Mucosa of stomach (tissue), 1 donor: Measurements from ENCODE around the gene ZDHHC19.
"Not testable (repeated sequence)": the region's sequence is repeated elsewhere in the genome, so short reads cannot be mapped to it uniquely, and the experiment has no call there.

Experiments
- H3K27me3 ChIP-seq: one replicate; pipeline ENCODE4 v1.7.0; 2013; ENCODE audit warnings: mild to moderate bottlenecking, low read length; ENCODE audit not compliant: control insufficient read depth, insufficient read depth
- H3K36me3 ChIP-seq: one replicate; pipeline ENCODE4 v1.7.0; 2013; ENCODE audit warnings: low read length; ENCODE audit not compliant: control insufficient read depth, insufficient read depth
- H3K4me1 ChIP-seq: one replicate; pipeline ENCODE4 v1.7.0; 2013; ENCODE audit warnings: mild to moderate bottlenecking, low read length; ENCODE audit not compliant: control insufficient read depth, insufficient read depth
- H3K4me3 ChIP-seq: one replicate; pipeline ENCODE4 v1.7.0; 2013; ENCODE audit warnings: low read length
- H3K9ac ChIP-seq: one replicate; pipeline ENCODE4 v1.7.0; 2013; ENCODE audit warnings: mild to moderate bottlenecking, low read length, moderate library complexity
- H3K9me3 ChIP-seq: one replicate; pipeline ENCODE4 v1.7.0; 2013; ENCODE audit warnings: mild to moderate bottlenecking, low read length, moderate library complexity; ENCODE audit not compliant: control insufficient read depth
- donor health status: Pancreatic carcinoma.

Gene ZDHHC19

GRCh38 chr3:196220587-196220986 lies 9.4 kb upstream of the ZDHHC19 start:
- Histone ChIP-seq H3K4me1 (peaks cover 4% of the 10 kb centered on the region), H3K36me3 (no peaks in the 10 kb centered on the region), H3K27me3 (peaks cover 20% of the 10 kb centered on the region), H3K4me3 (no peak overlapping the region), H3K9me3 (no peaks in the 10 kb centered on the region), H3K9ac (no peak overlapping the region)

DNA sequence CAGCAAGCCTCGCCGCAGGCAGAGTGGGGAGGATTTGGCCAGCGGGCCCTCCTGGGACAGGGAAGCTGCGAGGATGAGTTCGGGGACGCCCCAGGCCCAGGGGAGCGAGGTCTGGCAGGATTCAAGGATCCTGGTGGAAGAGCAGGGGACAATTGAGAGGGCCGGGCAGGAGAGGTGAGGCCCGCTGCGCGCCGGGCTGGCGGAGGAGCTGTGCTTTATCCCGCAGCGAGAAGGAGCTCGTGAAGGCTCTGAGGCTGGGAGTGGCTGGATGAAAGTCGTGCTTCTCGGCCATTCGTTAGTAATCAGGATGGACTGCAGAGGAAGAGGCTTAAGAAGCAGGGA lies 8.7 kb upstream of the ZDHHC19 start:
- Histone ChIP-seq H3K9me3 (no peaks in the 10 kb centered on the region), H3K4me3 (no peak overlapping the region), H3K4me1 (peaks cover 4% of the 10 kb centered on the region), H3K36me3 (no peaks in the 10 kb centered on the region), H3K9ac (no peak overlapping the region), H3K27me3 (peaks cover 26% of the 10 kb centered on the region)

DNA sequence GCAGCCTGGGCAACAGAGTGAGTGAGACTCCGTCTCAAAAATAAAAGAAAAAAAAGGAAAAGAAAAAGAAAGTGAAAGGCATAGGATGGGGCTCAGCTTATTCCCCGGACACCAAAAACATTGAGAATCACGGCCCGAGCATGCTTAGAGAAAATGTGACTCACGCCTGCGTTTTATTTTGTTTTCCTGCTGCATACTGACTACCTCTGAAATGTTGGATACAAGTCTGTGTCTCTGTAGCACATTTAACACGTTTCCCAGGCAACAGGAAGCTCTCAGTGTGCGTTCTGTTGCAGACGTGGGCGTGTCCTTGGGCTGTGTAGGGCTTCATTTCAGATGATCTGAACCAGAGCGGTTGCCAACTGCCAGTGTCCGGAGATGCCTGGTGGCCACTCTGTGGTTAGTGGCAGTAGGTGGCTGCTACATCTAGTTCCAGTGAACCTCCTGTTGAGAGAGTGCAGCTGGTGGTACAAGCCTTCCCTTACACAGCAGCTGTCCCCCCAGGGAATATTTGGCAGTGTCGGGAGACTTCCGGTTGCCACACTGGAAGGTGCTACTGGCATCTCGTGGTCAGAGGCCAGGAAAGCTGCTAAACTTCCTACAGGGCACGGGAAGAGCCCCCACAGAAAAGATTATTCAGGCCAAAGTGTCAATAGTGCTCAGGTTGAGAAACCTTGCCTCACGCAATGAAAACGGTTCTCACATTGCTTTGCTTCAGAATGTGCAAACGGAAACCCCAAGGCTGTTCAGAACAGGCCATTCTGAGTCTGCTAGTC lies 8.2 kb upstream of the ZDHHC19 start:
- no peaks in the 10 kb centered on the region for H3K9me3 ChIP-seq
- no peak overlapping the region for H3K4me3 ChIP-seq
- H3K36me3 ChIP-seq = no peaks in the 10 kb centered on the region
- H3K9ac ChIP-seq = no peak overlapping the region
- H3K4me1 ChIP-seq = peaks cover 4% of the 10 kb centered on the region
- peaks cover 26% of the 10 kb centered on the region for H3K27me3 ChIP-seq

GRCh38 chr3:196218155-196218712 lies 7.0 kb upstream of the ZDHHC19 start:
- H3K9ac ChIP-seq = no peak overlapping the region
- H3K4me1 ChIP-seq = peaks cover 4% of the 10 kb centered on the region
- H3K27me3 ChIP-seq = peaks cover 26% of the 10 kb centered on the region
- H3K4me3 ChIP-seq = no peak overlapping the region
- no peaks in the 10 kb centered on the region for H3K36me3 ChIP-seq
- H3K9me3 ChIP-seq = no peaks in the 10 kb centered on the region

- Histone ChIP-seq H3K27me3 (peaks cover 26% of the 10 kb centered on the region), H3K9ac (no peak overlapping the region), H3K9me3 (no peaks in the 10 kb centered on the region), H3K4me3 (no peak overlapping the region), H3K36me3 (no peaks in the 10 kb centered on the region), H3K4me1 (peaks cover 4% of the 10 kb centered on the region)
Measured at GRCh38 chr3:196217307-196218154, 6.3 kb upstream of the ZDHHC19 start.

DNA sequence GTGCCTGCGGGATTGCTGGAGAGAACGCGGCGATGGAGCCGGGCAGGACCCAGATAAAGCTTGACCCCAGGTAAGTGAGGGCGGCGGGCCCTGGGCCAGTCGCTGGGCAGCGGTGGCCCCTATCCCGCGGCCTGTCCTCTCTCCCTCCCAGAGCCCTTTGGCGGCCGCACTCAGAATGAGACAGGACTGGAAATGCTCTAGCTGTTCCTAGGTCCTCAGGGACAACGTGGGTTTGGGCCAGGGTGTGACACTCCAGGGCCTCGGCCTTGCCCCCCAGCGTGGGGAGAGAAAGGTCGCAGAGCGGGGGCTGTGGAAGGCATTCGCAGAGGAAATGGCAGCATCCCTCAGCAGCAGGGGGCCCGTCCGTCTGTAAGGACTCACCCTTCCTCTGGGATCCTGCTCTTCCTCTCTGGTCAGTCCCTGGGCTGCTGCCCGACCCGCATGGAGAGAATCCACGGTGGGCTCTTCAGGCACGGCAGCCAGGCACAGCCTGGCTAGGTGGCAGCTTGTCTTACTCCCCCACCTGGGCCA lies 5.5 kb upstream of the ZDHHC19 start:
- H3K4me3 ChIP-seq = no peak overlapping the region

GRCh38 chr3:196216089-196216564 lies 4.9 kb upstream of the ZDHHC19 start, which contains the start of gene SLC51A:
Gene SLC51A (plus strand): TSS chr3:196216534. CDS start chr3:196216713, 179 bp downstream.
- no peak within 1 kb of the TSS for H3K4me3 ChIP-seq
- no peak within 1 kb of the TSS for H3K9ac ChIP-seq
- H3K27me3 ChIP-seq = peaks cover 26% of the 10 kb centered on the region
- no peaks in the 10 kb centered on the region for H3K36me3 ChIP-seq
- H3K4me1 ChIP-seq = peaks cover 4% of the 10 kb centered on the region
- no peaks in the 10 kb centered on the region for H3K9me3 ChIP-seq

More for the DNA sequence above, 5.5 kb upstream of the ZDHHC19 start:
- no peaks in the 10 kb centered on the region for H3K36me3 ChIP-seq
- peaks cover 26% of the 10 kb centered on the region for H3K27me3 ChIP-seq
- no peaks in the 10 kb centered on the region for H3K9me3 ChIP-seq
- no peak overlapping the region for H3K9ac ChIP-seq
- H3K4me1 ChIP-seq = peaks cover 4% of the 10 kb centered on the region

- Histone ChIP-seq H3K9me3 (no peaks in the 10 kb centered on the region), H3K4me3 (no peak overlapping the region), H3K36me3 (no peaks in the 10 kb centered on the region), H3K27me3 (peaks cover 26% of the 10 kb centered on the region), H3K4me1 (peaks cover 4% of the 10 kb centered on the region), H3K9ac (no peak overlapping the region)
Measured at GRCh38 chr3:196215493-196216020, 4.4 kb upstream of the ZDHHC19 start.

- Histone ChIP-seq H3K9me3 (no peaks in the 10 kb centered on the region), H3K27me3 (peaks cover 26% of the 10 kb centered on the region), H3K9ac (no peak overlapping the region), H3K4me3 (no peak overlapping the region), H3K4me1 (peaks cover 4% of the 10 kb centered on the region), H3K36me3 (no peaks in the 10 kb centered on the region)
Measured at GRCh38 chr3:196214783-196215441, 3.7 kb upstream of the ZDHHC19 start.

- H3K27me3 ChIP-seq, H3K9me3 ChIP-seq, H3K4me1 ChIP-seq, H3K4me3 ChIP-seq, H3K36me3 ChIP-seq, H3K9ac ChIP-seq: not testable (repeated sequence)
Measured at GRCh38 chr3:196209944-196210672, 1.1 kb downstream of the ZDHHC19 start.
